ENCODE measurements around the gene PSTPIP1.

- TF ChIP-seq PATZ1 (CRISPR knock-in tag; IDR thresholded peaks at IDR 0.05; ENCODE audit: borderline replicate concordance) (no peak), ZFP30 (CRISPR knock-in tag; IDR thresholded peaks at IDR 0.05) (no peak), TSHZ2 (CRISPR knock-in tag; IDR thresholded peaks at IDR 0.05) (no peak)
These were observed 89.5 kb downstream of the PSTPIP1 start for GRCh38 chr15:77084436-77084835.

All from SK-N-SH treated with all-trans-retinoic acid at 6 μM for 48 hours (cell line).